GM12878 (cell line): ENCODE measurements around the gene SUB1. TPM values are rescaled to one million over a fixed set of nuclear protein-coding genes. Genes with fewer than 3 reads are reported as not detected.

Source experiments
- BHLHE40 ChIP-seq, 2 experiments: fragments of 450-650 bp in 1 of 2; IDR thresholded peaks; 2 replicates each; pipeline ENCODE4 v1.6.1; 2011 to 2017; ENCODE audit warnings: low read depth in 2 of 2, borderline replicate concordance in 1 of 2, improper control_type of control experiment in 1 of 2, low read length in 1 of 2, mild to moderate bottlenecking in 1 of 2
- CBX3 ChIP-seq: fragments of 200-600 bp; sonication (generic); IDR thresholded peaks from 2 replicates; pipeline ENCODE4 v1.6.1; 2016; ENCODE audit warnings: low read depth, borderline replicate concordance
- CHD1 ChIP-seq: IDR thresholded peaks from 2 replicates; pipeline ENCODE4 v1.6.1; 2012; ENCODE audit warnings: low read depth, low read length, improper control_type of control experiment
- DPF2 ChIP-seq: fragments of 450-650 bp; IDR thresholded peaks from 2 replicates; pipeline ENCODE4 v1.6.1; 2017; ENCODE audit warnings: mild to moderate bottlenecking
- EZH2 ChIP-seq: IDR thresholded peaks from 2 replicates; pipeline ENCODE4 v1.6.1; 2012; ENCODE audit warnings: low read depth, mild to moderate bottlenecking, control low read depth, inconsistent platforms, low read length, borderline replicate concordance; ENCODE audit not compliant: control insufficient read depth
- GABPA ChIP-seq: IDR thresholded peaks from 2 replicates; pipeline ENCODE4 v1.6.1; 2014; ENCODE audit warnings: antibody characterized with exemption, low read depth, mild to moderate bottlenecking, inconsistent platforms
- HCFC1 ChIP-seq: fragments of 150-350 bp; IDR thresholded peaks from 2 replicates; pipeline ENCODE4 v1.6.1; 2014; ENCODE audit warnings: low read length
- HDAC6 ChIP-seq: fragments of 200-600 bp; sonication (generic); IDR thresholded peaks from one replicate; pipeline ENCODE4 v1.8.0; 2017; ENCODE audit warnings: antibody characterized with exemption; ENCODE audit not compliant: unreplicated experiment
- HSF1 ChIP-seq: fragments of 150-350 bp; IDR thresholded peaks from 2 replicates; pipeline ENCODE4 v1.6.1; 2014; ENCODE audit warnings: mild to moderate bottlenecking, low read depth, low read length
- KLF5 ChIP-seq: fragments of 450-650 bp; IDR thresholded peaks from 2 replicates; pipeline ENCODE4 v1.6.1; 2014; ENCODE audit warnings: mild to moderate bottlenecking; ENCODE audit not compliant: partially characterized antibody
- LARP7 ChIP-seq: fragments of 450-650 bp; IDR thresholded peaks from 2 replicates; pipeline ENCODE4 v1.6.1; 2017; ENCODE audit warnings: mild to moderate bottlenecking
- MEF2A ChIP-seq: IDR thresholded peaks from 2 replicates; pipeline ENCODE4 v1.6.1; 2011; ENCODE audit warnings: low read depth, mild to moderate bottlenecking, low read length, moderate library complexity; ENCODE audit not compliant: insufficient read depth
- MEF2B ChIP-seq: fragments of 450-650 bp; IDR thresholded peaks from 2 replicates; pipeline ENCODE4 v1.6.1; 2018; ENCODE audit warnings: mild to moderate bottlenecking, moderate library complexity; ENCODE audit not compliant: partially characterized antibody, poor library complexity, severe bottlenecking
- MXI1 ChIP-seq: fragments of 150-350 bp; IDR thresholded peaks from 2 replicates; pipeline ENCODE4 v1.6.1; 2011; ENCODE audit warnings: low read depth, mild to moderate bottlenecking, inconsistent platforms, low read length, improper control_type of control experiment
- MYC ChIP-seq: IDR thresholded peaks from 2 replicates; pipeline ENCODE4 v1.6.1; 2011; ENCODE audit warnings: mild to moderate bottlenecking, low read length, moderate library complexity, inconsistent platforms; ENCODE audit not compliant: insufficient read depth, insufficient replicate concordance, insufficient read length, severe bottlenecking
- NBN ChIP-seq: fragments of 450-650 bp; IDR thresholded peaks from 2 replicates; pipeline ENCODE4 v1.6.1; 2016
- NR2F1 ChIP-seq: fragments of 450-650 bp; conservative IDR thresholded peaks from 2 replicates; pipeline ENCODE4 v1.6.1; 2017; ENCODE audit warnings: mild to moderate bottlenecking
- REST ChIP-seq: IDR thresholded peaks from 2 replicates; pipeline ENCODE4 v1.6.1; 2012; ENCODE audit warnings: mild to moderate bottlenecking, low read depth, low read length
- SRF ChIP-seq, 2 experiments: IDR thresholded peaks; 2 replicates each; pipeline ENCODE4 v1.6.1; 2011; ENCODE audit warnings: low read depth in 2 of 2, low read length in 2 of 2, mild to moderate bottlenecking in 1 of 2, moderate library complexity in 1 of 2
- TBL1XR1 ChIP-seq: IDR thresholded peaks from 2 replicates; pipeline ENCODE4 v1.6.1; 2012; ENCODE audit warnings: low read depth, low read length, improper control_type of control experiment
- TCF12 ChIP-seq: IDR thresholded peaks from 2 replicates; pipeline ENCODE4 v1.6.1; 2011; ENCODE audit warnings: low read depth, mild to moderate bottlenecking, low read length
- TCF3 ChIP-seq: IDR thresholded peaks from 2 replicates; pipeline ENCODE4 v1.6.1; 2012; ENCODE audit warnings: low read depth, mild to moderate bottlenecking, low read length, borderline replicate concordance; ENCODE audit not compliant: insufficient read depth
- YY1 ChIP-seq: IDR thresholded peaks from 2 replicates; pipeline ENCODE4 v1.6.1; 2011; ENCODE audit warnings: low read depth, mild to moderate bottlenecking, low read length
- ZNF24 ChIP-seq: fragments of 450-650 bp; IDR thresholded peaks from 2 replicates; pipeline ENCODE4 v1.6.1; 2017; ENCODE audit warnings: antibody characterized with exemption, mild to moderate bottlenecking
- polyA plus RNA-seq, 11 experiments: library from polyadenylated mRNA; depleted of rRNA in 4 of 11; unstranded in 6 of 11; stranded (reverse) in 5 of 11; fragments of >200 nt; fragmentation: Nextera tagmentation in 4 of 11; fragmentation: Illumina TruSeq in 1 of 11; extraction: Ambion mirVana in 4 of 11; extraction: Trizol in 1 of 11; gene quantifications; 1 replicate in 1 of 11; 2 replicates in 10 of 11; pipeline versions ENCODE4 v1.2.1 to v1.2.3, GENCODE V29; 2011 to 2016; ENCODE audit warnings: inconsistent platforms in 2 of 11, missing spikeins in 2 of 11, low read depth in 1 of 11
- total RNA-seq, 4 experiments: library from RNA; depleted of rRNA in 3 of 4; stranded (reverse); fragments of >200 nt in 3 of 4; fragmentation: Illumina TruSeq in 1 of 4; extraction: Trizol in 1 of 4; gene quantifications; 2 replicates each; pipeline versions ENCODE4 v1.2.1 to v1.2.3, GENCODE V29; 2013 to 2021
- TF ChIP-seq, protein P1 (sequence below): IDR thresholded peaks from 2 replicates; pipeline ENCODE4 v1.6.1; 2012; ENCODE audit warnings: low read depth, low read length, improper control_type of control experiment

Gene SUB1
- total and polyA plus RNA-seq, 10 of the 15 experiments (the other 5 are each of a cell fraction or from before 2014, with no cell fraction given) = 468 to 2,785 (median 1,145) TPM

DNA sequence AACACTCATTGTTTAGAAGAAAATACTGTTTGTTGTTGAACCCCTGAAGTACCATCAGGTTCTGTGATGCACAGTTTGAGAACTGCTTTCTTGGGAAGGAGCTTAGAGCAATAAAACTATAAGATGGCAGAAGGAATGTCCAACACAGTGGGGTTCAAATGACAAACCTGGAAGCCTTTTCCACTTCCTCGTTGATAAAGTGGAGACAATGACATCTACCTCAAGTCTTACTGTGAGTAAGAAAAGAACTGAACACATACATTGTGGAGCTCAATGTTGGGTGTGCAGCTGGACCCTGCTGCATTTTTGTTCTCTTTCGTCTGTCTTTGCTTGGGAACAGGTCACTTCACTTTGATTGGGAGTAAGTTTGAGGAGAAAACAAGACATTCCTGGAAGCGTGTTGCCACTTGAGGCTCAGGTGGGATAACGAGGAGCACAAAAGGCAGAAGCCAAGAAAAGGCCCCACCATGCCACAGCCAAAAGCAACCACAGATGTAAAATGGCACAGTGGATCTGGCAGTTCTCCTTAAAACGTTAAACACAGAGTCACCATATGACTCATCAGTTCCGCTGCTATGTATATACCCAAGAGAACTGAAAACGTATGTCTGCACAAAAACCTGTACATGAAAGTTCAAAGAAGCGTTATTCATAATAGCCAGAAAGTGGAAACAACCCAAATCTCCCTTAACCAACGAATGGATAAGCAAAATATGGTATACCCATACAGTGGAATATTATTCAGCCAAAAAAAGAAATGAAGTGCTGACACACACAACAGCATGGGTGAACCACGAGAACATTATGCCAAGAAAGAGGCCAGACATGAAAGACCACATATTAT lies 42.9 kb upstream of the SUB1 start (continued):
- TF ChIP-seq REST (no peak), EZH2 (no peak), MXI1 (0 out of 2 replicates have a peak, but pooled peaks have one; percentile 18), NBN (peak; percentile 94), NR2F1 (peak; percentile 67), ZNF24 (peak; percentile 86), DPF2 (peak; percentile 99), HDAC6 (no peak), TBL1XR1 (peak; percentile 86; the same call in 1 of the 2 replicates), BHLHE40 (IDR thresholded peaks at IDR 0.05; ENCODE audit: borderline replicate concordance in 1 of 2, low read depth in 2 of 2, low read length in 1 of 2) (peak; percentile 65 to 67; a peak in 3 of 4 replicates), LARP7 (no peak), CHD1 (no peak), HCFC1 (no peak), CBX3 (no peak), YY1 (peak; percentile 88), MYC (no peak), GABPA (peak; percentile 60; the same call in 1 of the 2 replicates), TCF12 (peak; percentile 80; the same call in 1 of the 2 replicates), MEF2A (peak; percentile 92), TCF3 (peak; percentile 62; the same call in 1 of the 2 replicates), KLF5 (peak; percentile 95), SRF (IDR thresholded peaks at IDR 0.05; ENCODE audit: low read depth in 2 of 2, low read length in 2 of 2) (no peak), HSF1 (no peak), MEF2B (peak; percentile 95)
- TF ChIP-seq, protein P1, sequence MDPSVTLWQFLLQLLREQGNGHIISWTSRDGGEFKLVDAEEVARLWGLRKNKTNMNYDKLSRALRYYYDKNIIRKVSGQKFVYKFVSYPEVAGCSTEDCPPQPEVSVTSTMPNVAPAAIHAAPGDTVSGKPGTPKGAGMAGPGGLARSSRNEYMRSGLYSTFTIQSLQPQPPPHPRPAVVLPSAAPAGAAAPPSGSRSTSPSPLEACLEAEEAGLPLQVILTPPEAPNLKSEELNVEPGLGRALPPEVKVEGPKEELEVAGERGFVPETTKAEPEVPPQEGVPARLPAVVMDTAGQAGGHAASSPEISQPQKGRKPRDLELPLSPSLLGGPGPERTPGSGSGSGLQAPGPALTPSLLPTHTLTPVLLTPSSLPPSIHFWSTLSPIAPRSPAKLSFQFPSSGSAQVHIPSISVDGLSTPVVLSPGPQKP = no peak
